GM18907 (cell line): Measurements from ENCODE around the gene MST1.

Experiments
- ATAC-seq: cut with Tn5 transposase; IDR thresholded peaks from one replicate; pipeline ENCODE4 v1.9.1; 2021; ENCODE audit warnings: mild to moderate bottlenecking, moderate library complexity; ENCODE audit not compliant: unreplicated experiment

Gene MST1

GRCh38 chr3:49658711-49659110 lies 30.6 kb downstream of the MST1 start:
- no peak for ATAC-seq

- no peak for ATAC-seq
These were observed 31.9 kb downstream of the MST1 start for GRCh38 chr3:49657208-49657915.

- ATAC-seq: no peak
These were observed 32.6 kb downstream of the MST1 start for GRCh38 chr3:49656541-49657112.

GRCh38 chr3:49655731-49656285 lies 33.5 kb downstream of the MST1 start:
- no peak for ATAC-seq

GRCh38 chr3:49654955-49655556 lies 34.2 kb downstream of the MST1 start:
- no peak for ATAC-seq

GRCh38 chr3:49654176-49654825 lies 35.0 kb downstream of the MST1 start:
- no peak for ATAC-seq

- ATAC-seq: no peak
These were observed 35.7 kb downstream of the MST1 start for GRCh38 chr3:49653621-49654020.

GRCh38 chr3:49652903-49653415 lies 36.3 kb downstream of the MST1 start:
- ATAC-seq: no peak

GRCh38 chr3:49652218-49652902 lies 36.9 kb downstream of the MST1 start:
- no peak for ATAC-seq

GRCh38 chr3:49650637-49651036 lies 38.6 kb downstream of the MST1 start:
- ATAC-seq: no peak

GRCh38 chr3:49650177-49650576 lies 39.1 kb downstream of the MST1 start:
- ATAC-seq: no peak

GRCh38 chr3:49649576-49649975 lies 39.7 kb downstream of the MST1 start:
- ATAC-seq: no peak

- ATAC-seq: no peak
These were observed 40.8 kb downstream of the MST1 start for GRCh38 chr3:49648354-49649019.

- no peak for ATAC-seq
These were observed 41.5 kb downstream of the MST1 start for GRCh38 chr3:49647741-49648140.

GRCh38 chr3:49646236-49646635 lies 43.0 kb downstream of the MST1 start:
- no peak for ATAC-seq

GRCh38 chr3:49644684-49645083 lies 44.6 kb downstream of the MST1 start:
- no peak for ATAC-seq

- no peak for ATAC-seq
These were observed 46.5 kb downstream of the MST1 start for GRCh38 chr3:49642708-49643145.

GRCh38 chr3:49641921-49642707 lies 47.2 kb downstream of the MST1 start:
- no peak for ATAC-seq

GRCh38 chr3:49641292-49641691 lies 48.0 kb downstream of the MST1 start:
- ATAC-seq: no peak
